Measurements from ENCODE around the gene TBXT.
"Not testable (repeated sequence)": the region's sequence is repeated elsewhere in the genome, so short reads cannot be mapped to it uniquely, and the experiment has no call there.

TBXT gene, protein sequence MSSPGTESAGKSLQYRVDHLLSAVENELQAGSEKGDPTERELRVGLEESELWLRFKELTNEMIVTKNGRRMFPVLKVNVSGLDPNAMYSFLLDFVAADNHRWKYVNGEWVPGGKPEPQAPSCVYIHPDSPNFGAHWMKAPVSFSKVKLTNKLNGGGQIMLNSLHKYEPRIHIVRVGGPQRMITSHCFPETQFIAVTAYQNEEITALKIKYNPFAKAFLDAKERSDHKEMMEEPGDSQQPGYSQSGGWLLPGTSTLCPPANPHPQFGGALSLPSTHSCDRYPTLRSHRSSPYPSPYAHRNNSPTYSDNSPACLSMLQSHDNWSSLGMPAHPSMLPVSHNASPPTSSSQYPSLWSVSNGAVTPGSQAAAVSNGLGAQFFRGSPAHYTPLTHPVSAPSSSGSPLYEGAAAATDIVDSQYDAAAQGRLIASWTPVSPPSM

GRCh38 chr6:166167801-166168615 is at the start of gene TBXT:
Gene TBXT (minus strand): TSS chr6:166167851. CDS start chr6:166167591, 260 bp downstream.
- no peak for DNase-seq (ENCODE audit: low read depth in 2 of 2)

DNA sequence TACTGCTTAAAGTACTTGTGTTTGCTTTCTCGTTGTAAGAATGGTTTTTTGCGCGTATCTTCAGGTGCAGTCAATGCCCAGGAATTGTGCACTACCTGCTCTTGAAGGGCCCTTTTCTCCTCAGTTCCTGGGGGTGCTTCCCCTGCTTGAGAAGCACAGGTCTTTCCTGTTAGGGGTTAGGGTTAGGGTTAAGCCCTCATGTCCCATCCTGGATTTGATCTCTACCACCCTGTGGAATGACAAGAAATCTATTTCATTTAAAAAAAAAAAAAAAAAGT is 39.6 kb upstream of the TBXT start:
- DNase-seq (ENCODE audit: low read depth in 2 of 2) = no peak

DNA sequence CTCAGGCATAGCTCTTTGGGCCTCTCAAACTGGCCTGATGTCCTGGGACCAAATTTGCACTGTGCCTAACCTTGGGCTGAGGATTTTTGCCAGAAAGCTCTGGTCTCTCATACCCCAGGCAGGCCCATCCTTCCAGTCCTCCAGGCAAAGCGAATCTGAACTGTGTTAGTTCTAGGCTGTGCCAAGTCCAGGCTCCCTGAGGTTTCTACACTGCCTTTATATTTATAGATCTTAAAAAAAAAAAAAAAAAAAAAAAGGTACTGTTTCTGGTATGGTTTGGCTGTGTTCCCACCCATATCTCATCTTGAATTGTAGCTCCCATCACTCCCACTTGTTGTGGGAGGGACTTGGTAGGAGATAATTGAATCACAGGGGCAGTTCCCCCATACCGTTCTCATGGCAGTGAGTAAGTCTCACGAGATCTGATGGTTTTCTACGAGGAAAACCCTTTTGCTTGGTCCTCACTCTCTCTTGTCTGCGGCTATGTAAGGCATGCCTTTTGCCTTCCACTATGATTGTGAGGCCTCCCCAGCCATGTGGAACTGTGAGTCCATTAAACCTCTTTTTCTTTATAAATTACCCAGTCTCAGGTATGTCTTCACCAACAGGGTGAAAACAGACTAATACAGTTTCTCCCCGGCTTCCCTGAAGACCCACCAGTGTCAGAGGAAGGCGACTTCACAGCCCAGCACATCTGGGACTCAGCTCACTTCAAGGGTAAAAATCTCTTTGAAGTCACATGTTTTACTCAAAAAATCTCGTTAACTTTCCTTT is 39.0 kb upstream of the TBXT start:
- no peak for DNase-seq (ENCODE audit: low read depth in 2 of 2)

DNA sequence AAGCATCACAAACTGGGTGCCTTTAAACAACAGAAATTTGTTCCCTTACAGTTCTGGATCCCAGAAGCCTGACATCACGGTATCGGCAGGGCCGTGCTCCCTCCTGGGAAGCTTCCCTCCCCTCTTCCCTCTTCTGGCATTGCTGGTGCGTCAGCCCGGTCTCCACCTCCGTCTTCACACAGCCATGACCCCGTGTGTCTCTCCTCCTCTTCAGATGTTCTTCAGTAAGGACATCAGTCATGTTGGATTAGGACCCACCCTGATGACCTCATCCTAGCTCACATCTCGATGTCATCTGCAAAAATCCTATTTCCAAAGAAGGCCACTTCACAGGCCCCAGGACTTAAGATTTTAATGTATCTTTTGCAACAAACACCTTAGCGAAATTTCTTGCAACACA is 38.4 kb upstream of the TBXT start:
- DNase-seq (ENCODE audit: low read depth in 2 of 2) = no peak

DNA sequence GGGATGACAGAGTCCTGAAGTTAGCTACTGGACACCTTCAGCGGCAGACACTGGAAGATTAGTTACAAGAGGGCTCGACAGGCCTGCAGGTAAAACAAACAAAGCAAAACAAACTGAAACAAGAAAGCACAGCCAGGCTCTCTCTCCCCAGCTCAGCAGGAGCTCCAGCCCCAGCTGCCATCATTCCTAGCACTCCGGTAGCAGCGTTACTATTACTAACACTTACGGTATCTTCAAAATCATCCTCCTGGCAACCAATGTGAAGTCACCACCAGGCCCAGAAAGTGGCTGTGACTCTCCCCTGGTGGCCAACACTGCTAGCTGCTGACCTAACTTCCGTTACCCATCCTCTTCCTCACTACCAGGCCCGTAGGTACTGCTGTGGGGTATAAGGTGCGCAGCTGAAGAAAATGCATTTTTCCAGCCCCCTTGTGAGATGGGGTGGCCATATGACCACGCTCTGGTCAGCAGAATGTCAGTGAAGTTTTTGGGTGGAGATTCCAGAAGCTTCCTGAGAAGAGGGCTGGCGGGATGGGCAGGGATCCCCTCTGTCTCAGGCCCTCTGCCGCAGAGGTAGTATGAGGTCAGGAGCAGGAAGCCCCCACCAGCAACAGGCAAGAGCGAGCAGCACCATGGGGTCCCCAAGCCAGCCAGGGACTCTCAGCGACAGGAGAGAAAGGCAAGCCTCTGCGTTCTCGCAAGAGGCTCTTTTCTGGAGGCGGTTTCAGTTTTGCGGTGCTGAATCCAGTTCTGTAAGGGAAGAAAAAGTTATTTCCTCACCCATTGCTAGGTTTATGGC is 37.4 kb upstream of the TBXT start:
- DNase-seq (ENCODE audit: low read depth in 2 of 2) = no peak

- DNase-seq (ENCODE audit: low read depth in 2 of 2) = no peak
These were observed 36.1 kb upstream of the TBXT start for GRCh38 chr6:166203641-166204222.

GRCh38 chr6:166203003-166203640 is 35.5 kb upstream of the TBXT start:
- no peak for DNase-seq (ENCODE audit: low read depth in 2 of 2)

DNA sequence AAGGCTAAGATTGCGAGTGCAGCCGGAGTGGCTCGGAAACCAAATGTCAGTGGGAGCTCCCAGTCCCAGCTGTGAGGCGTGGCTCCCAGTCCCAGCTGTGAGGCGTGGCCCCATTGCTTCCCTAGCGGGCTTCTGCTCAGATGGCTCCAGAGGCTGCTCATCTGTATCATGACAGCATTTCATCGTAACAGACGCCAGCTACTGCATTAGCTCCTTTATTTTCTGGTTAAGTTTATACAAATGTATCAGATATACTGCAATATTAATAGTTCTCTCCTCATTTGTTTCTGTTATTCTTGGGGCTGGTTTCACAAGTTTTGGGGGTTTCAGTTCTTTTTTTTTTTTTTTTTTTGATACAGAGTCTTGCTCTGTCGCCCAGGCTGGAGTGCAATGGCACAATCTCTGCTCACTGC is 34.7 kb upstream of the TBXT start:
- no peak for DNase-seq (ENCODE audit: low read depth in 2 of 2)

DNA sequence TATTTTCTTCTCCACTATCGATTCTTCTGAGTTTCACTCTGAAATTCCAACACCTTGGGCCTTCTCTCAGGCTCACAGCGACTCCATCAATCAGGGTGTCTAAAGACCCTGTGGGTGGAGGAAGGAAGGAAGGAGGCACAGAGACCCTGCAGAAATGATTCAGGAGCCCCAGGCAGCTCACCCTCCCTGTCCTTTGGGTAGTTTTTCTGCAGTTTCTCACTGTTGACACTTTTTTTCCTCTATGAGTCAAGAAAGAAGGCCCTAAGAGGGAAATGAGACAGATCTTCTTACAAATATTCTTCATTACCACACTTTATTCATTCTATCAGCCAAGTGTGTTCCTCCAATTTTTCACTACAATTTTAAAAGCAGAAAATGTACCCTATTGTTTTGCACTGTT is 34.2 kb upstream of the TBXT start:
- no peak for DNase-seq (ENCODE audit: low read depth in 2 of 2)

DNA sequence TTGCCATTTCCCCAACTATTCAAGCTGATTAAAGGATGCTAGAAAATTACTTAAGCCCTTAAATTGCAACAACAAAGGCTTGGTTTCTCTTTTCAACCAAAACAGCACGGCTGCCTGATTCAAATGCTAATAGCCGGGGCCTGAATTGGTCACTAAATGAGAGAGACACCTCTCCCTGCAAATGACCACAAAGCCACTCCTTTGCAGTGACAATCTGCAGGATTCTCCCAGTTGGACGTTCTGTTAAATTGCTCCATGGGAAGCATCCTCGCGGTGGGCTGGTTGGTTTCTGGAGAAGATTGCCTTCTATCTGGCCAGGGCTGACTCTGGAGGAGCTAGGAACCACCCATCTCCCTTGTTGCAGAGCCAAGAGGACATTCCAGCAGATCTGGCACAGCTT is 29.7 kb upstream of the TBXT start:
- DNase-seq (ENCODE audit: low read depth in 2 of 2) = no peak

GRCh38 chr6:166195860-166196238 is 28.2 kb upstream of the TBXT start:
- DNase-seq (ENCODE audit: low read depth in 2 of 2) = no peak

- no peak for DNase-seq (ENCODE audit: low read depth in 2 of 2)
These were observed 27.5 kb upstream of the TBXT start for GRCh38 chr6:166194914-166195859.

GRCh38 chr6:166192557-166192956 is 24.9 kb upstream of the TBXT start:
- no peak for DNase-seq (ENCODE audit: low read depth in 2 of 2)

- no peak for DNase-seq (ENCODE audit: low read depth in 2 of 2)
These were observed 24.5 kb upstream of the TBXT start for GRCh38 chr6:166192136-166192535.

DNA sequence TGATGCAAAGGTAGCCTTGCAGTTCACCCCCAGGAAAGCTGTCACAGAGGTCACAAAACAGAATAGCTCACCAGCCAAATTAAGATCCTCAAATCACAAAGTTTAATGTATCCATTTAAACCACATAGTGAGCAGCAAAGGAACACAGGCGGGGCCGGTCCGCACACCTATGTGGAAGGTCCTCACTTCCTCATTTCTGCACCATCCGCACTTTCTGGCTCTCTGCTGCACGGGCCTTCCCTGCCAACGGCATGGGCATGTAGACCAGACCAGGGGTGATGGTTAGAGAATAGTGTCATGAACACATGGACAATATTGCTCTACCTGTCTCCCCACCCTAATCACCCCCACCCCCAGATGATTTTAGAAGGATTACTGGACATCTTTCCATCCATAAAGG is 12.1 kb upstream of the TBXT start:
- no peak for DNase-seq (ENCODE audit: low read depth in 2 of 2)

DNA sequence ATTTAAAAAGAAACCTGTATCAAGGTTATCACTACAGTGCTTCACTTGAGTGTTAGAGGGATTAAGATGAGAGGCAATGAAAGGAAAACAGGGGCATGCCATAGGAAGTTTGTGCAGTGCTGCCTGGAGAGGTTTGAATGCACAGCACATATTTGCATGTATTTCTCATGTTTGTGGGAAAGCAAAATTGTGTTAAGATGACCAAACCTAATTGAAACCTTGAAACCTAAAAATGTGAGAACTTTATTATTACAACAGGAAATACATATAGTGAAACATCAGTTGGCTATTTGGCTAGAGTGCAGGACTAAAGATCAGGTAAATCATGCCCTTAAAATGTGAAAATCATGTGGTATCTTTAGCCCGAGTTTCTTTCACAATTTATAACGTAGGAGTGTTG is 8.5 kb upstream of the TBXT start:
- no peak for DNase-seq (ENCODE audit: low read depth in 2 of 2)

DNA sequence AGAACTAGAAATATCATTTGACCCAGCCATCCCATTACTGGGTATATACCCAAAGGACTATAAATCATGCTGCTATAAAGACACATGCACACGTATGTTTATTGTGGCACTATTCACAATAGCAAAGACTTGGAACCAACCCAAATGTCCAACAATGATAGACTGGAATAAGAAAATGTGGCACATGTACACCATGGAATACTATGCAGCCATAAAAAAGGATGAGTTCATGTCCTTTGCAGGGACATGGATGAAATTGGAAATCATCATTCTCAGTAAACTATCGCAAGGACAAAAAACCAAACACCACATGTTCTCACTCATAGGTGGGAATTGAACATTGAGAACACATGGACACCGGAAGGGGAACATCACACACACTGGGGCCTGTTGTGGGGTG is 7.4 kb upstream of the TBXT start:
- DNase-seq (ENCODE audit: low read depth in 2 of 2) = not testable (repeated sequence)

GRCh38 chr6:166174031-166174430 is 6.4 kb upstream of the TBXT start:
- no peak for DNase-seq (ENCODE audit: low read depth in 2 of 2)

DNA sequence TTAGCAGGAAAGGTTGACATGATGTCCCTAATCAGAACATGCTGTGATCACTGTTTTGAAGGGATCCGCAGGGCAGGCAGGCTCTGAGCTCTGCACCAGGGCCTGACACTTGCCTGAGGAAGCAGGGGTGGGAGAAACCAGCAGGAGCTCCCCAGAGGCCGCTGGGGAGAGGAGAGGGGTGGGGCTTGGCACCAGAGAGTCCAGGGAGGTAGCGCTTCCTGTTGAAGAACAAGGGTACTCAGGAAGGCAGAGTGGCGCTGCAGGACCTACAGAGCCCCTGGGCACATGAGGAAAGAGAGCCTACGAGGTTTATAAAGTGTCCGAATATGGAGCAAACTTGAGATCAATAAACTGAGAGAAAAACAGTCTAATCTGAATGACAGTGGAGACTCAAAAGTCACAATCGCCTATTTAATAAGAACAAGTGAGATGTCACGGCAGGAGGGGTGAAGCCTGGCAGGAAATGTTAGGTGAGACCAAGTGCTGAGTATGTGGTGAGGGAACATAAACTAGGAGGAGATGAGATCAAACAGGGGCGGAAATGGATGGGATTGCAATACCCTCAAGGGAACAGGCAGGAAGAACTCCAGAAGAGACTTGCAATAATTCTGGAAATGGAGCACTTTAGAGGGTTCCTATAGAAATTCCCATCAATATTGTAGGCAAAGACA is 5.8 kb upstream of the TBXT start:
- DNase-seq (ENCODE audit: low read depth in 2 of 2) = no peak

All from stimulated activated CD8-positive, alpha-beta memory T cell treated with anti-CD3 and anti-CD28 coated beads, Interleukin-7, amount 100 ng/mL, for 1 hour (primary cell).